Measurements from ENCODE around the gene SLC12A5.

The SLC12A5 gene

GRCh38 chr20:46030284-46031013 is 1.4 kb downstream of the SLC12A5 start:
- DNase-seq = no peak

GRCh38 chr20:46031014-46031569 is 2.1 kb downstream of the SLC12A5 start:
- no peak for DNase-seq

- DNase-seq = no peak
Observed at GRCh38 chr20:46031701-46032254, 2.8 kb downstream of the SLC12A5 start.

GRCh38 chr20:46034039-46034438 is 5.0 kb downstream of the SLC12A5 start:
- DNase-seq = no peak

- no peak for DNase-seq
Observed at GRCh38 chr20:46035253-46035652, 6.2 kb downstream of the SLC12A5 start.

- no peak for DNase-seq
Observed at GRCh38 chr20:46035713-46036112, 6.7 kb downstream of the SLC12A5 start.

GRCh38 chr20:46036370-46036769 is 7.4 kb downstream of the SLC12A5 start:
- no peak for DNase-seq

GRCh38 chr20:46037036-46037435 is 8.0 kb downstream of the SLC12A5 start:
- DNase-seq = no peak

GRCh38 chr20:46040902-46041535 is 12.0 kb downstream of the SLC12A5 start:
- DNase-seq = peak; percentile 38

- no peak for DNase-seq
Observed at GRCh38 chr20:46043556-46043955, 14.5 kb downstream of the SLC12A5 start.

GRCh38 chr20:46044896-46045295 is 15.9 kb downstream of the SLC12A5 start:
- DNase-seq = no peak

- no peak for DNase-seq
Observed at GRCh38 chr20:46046588-46047310, 17.7 kb downstream of the SLC12A5 start.

GRCh38 chr20:46047821-46048220 is 18.8 kb downstream of the SLC12A5 start:
- DNase-seq = no peak

GRCh38 chr20:46049190-46049589 is 20.2 kb downstream of the SLC12A5 start:
- DNase-seq = no peak

GRCh38 chr20:46049815-46050214 is 20.8 kb downstream of the SLC12A5 start:
- no peak for DNase-seq

GRCh38 chr20:46050444-46050843 is 21.4 kb downstream of the SLC12A5 start:
- DNase-seq = no peak

- no peak for DNase-seq
Observed at GRCh38 chr20:46050885-46051284, 21.9 kb downstream of the SLC12A5 start.

GRCh38 chr20:46051556-46052308 is 22.7 kb downstream of the SLC12A5 start:
- no peak for DNase-seq

- DNase-seq = no peak
Observed at GRCh38 chr20:46053416-46053815, 24.4 kb downstream of the SLC12A5 start.

GRCh38 chr20:46054606-46055005 is 25.6 kb downstream of the SLC12A5 start:
- no peak for DNase-seq

GRCh38 chr20:46055269-46055668 is 26.3 kb downstream of the SLC12A5 start:
- no peak for DNase-seq

GRCh38 chr20:46056027-46056833 is 27.2 kb downstream of the SLC12A5 start:
- no peak for DNase-seq
